Fibroblast of peridontal ligament (primary cell): ENCODE measurements around the gene CD93.

ENCODE experiments used
- DNase-seq: peaks from one replicate; pipeline ENCODE4 v3.0.0-alpha.2; 2010; ENCODE audit errors: extremely low read depth

Gene CD93, protein sequence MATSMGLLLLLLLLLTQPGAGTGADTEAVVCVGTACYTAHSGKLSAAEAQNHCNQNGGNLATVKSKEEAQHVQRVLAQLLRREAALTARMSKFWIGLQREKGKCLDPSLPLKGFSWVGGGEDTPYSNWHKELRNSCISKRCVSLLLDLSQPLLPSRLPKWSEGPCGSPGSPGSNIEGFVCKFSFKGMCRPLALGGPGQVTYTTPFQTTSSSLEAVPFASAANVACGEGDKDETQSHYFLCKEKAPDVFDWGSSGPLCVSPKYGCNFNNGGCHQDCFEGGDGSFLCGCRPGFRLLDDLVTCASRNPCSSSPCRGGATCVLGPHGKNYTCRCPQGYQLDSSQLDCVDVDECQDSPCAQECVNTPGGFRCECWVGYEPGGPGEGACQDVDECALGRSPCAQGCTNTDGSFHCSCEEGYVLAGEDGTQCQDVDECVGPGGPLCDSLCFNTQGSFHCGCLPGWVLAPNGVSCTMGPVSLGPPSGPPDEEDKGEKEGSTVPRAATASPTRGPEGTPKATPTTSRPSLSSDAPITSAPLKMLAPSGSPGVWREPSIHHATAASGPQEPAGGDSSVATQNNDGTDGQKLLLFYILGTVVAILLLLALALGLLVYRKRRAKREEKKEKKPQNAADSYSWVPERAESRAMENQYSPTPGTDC

GRCh38 chr20:23086056-23086566 is at the start of gene CD93:
CD93 (minus strand) TSS chr20:23086324; CDS start chr20:23086192, 132 bp downstream.
- DNase-seq: peak; percentile 11

DNA sequence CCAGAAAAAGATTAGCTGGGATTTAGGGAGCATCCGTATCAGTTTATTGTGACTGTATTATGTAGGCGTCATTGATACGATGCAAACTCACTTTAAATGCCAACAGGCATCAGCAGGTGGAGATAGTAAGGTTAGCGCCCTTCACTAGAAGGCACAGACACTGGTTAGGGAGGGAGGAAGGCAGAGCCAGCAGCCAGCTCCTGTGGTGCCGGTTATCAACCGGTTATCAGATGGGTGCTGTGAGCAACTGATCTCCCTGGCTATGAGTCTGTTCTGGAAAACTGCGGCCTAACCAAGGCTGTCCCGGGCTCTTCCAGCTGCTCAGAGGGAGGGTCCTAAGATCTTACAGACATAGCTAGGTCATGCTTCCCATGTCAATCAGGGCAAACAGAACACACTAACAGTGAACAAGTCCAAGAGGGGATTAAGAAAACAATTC is 47.5 kb upstream of the CD93 start:
- DNase-seq: no peak

DNA sequence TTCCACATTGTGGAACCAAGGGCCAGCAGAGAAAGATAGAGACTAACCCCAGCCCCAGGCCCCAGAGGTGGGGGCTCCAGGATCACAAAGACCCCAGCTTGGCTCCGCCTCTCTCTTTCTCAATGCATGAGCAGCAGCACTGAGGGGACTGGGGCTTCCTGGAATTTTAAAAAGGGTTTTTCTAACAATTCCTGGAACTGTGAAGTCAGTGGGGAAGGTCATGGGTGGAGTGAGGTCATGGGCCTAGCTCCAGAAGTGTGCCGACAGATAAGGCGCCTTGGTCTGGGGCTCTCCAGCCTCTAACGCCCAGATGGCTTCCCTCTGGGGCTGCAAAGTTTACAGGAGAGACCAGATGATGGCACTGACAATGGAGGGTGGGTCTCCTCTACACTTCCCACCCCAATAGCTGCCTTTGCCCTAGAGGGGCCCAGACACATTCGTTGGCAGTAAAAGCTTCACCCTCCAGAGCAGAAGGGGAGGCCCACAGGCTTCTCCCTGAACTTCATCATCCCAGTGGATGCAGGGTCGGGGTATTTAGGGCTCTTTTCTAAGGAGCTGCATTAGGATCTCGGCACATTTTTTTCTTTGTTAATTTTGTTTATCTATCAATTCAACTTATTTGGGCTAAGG is 46.9 kb upstream of the CD93 start:
- no peak for DNase-seq

DNA sequence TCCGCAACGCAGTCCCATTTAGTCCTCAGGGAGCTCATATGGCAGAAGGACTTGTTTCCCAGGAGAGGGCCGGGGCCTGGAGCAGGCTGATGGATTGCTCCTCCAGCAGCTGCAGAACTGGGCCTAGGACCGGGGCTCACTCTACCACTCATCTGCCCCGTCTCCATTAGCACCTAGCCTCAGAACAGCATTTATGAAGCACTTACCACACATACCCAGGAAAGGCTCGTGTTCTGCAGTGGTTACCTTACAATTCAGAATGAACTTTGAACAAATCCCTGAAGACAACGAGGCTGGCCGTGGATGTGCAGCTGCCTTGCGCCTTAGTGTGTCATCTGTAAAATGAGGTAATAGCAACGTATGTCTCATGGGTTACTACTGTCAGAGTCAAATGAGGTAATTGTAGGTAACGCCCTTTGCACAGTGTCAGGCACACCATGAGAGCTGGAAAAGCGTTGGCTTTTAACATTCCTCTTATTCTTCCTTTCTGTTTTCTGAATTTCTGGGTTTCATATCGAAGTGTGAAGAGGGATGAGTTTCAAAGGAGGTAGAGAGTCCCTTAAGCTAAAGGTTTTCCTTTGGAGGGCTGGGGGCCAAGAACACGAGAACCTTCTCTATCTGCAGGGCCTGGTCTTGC is 46.3 kb upstream of the CD93 start:
- no peak for DNase-seq

GRCh38 chr20:23131766-23132165 is 45.6 kb upstream of the CD93 start:
- no peak for DNase-seq

- no peak for DNase-seq
Measured at GRCh38 chr20:23130622-23131140, 44.6 kb upstream of the CD93 start.

DNA sequence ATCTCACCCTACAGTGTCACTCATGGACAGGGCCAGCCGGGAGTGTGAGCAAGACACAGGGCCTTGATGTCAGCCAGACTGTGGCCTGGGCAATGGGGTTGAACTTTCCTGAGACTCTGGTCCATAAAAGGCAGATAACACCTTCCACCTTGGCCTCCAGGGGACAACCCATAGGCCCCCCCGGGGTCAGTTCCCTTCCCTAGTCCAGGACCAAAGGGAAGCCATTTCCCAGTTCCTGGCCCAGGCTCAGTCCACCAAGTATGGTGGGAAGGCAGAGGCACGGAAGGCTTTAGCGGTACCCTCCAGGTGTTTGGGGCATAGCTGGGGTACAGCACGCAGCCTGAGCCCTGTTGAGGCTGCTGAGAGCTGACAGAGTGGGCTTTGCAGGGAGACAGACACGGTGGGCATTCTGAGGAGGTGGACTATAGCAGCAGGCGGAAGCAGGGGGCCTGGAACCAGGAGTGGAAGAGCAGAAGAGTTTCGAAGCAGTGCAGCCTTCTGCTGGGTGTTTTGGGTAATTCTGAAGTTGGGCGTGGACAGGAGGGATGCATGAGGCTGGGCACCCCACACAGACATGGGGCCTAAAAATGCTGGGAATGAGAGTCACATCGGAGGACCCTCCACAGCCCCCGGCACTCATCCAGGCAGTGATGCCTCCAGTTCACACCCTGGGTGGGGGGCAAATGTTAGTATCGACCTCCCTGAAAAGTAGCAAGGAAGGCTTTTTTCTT is 43.9 kb upstream of the CD93 start:
- no peak for DNase-seq

DNA sequence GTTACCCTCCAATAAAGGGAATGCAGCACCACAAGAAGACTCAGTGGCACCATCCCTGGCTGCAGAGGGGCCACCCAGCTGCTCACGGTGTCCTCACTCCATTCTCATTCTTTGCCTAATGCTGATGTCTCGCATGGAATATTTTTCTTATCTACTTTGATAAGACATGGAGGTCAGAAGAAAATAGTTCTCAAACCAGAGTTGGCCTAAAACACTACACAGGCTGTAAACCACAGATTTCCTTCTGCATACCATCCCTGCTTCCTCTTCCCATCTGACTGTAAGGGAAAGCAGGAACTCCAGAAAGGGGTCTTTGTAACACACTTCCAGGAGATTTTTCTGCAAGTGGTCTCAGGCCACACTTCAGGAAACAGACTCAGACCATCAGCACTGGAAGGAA is 43.1 kb upstream of the CD93 start:
- DNase-seq: no peak

- DNase-seq: no peak
Measured at GRCh38 chr20:23128461-23129125, 42.5 kb upstream of the CD93 start.

GRCh38 chr20:23127506-23128279 is 41.6 kb upstream of the CD93 start:
- DNase-seq: no peak

DNA sequence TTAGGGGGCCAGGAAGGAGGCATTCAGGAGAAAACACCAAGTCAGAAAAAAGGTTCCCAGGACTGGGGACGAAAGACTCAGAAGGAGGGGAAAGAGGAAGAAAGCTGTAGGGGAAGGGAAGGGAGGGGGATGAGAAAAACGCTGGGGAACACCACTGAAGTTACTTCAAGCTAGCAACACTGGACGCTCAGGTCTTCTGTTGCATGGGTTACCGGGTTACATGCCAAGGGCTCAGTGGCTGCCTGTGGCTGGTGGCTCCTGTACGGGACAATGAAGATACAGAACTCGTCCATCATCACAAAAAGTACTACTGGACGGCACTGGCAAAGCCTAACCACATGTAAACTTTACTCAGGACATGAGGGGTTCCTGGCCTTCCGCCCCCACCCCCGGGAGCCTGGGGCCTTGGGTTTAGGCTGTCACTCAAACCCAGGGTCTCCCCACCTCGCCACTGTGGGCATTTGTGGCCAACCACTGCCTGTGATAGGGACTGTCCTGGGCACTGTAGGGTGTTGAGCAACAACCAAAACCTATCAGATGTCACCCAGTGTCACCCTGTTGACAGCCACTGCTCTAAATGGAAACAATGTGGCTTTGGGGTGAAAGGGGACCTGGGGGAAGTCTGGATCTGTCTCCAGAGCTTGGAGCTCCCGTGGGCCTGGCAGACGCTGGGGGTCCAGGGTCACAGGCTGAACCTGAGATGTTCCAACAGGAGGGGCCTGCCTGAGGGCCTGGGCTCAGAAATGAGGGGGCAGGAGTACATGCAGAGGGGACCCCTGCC is 40.3 kb upstream of the CD93 start:
- no peak for DNase-seq

- DNase-seq: peak; percentile 50
Measured at GRCh38 chr20:23125625-23126191, 39.6 kb upstream of the CD93 start.

GRCh38 chr20:23125159-23125558 is 39.0 kb upstream of the CD93 start:
- no peak for DNase-seq

DNA sequence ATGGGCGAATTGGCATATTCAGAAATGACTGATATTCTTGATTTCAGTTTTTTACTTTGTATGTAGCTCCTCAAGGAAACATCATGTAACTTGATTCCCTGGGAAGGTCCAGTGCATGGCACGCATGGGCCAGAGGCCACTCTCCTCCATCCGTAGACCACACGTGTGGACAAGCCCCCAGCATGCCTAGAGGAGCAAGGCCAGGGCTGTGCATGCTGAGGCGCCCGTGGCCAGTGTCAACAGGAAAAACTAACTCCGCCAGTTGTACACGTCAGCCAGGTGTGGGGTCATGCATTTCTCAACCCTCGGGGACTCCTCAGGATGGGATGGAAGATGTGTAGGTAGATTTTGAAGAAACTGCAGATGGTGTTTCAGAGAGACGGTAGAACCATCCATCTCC is 37.8 kb upstream of the CD93 start:
- DNase-seq: no peak

- DNase-seq: no peak
Measured at GRCh38 chr20:23122796-23123655, 36.9 kb upstream of the CD93 start.

DNA sequence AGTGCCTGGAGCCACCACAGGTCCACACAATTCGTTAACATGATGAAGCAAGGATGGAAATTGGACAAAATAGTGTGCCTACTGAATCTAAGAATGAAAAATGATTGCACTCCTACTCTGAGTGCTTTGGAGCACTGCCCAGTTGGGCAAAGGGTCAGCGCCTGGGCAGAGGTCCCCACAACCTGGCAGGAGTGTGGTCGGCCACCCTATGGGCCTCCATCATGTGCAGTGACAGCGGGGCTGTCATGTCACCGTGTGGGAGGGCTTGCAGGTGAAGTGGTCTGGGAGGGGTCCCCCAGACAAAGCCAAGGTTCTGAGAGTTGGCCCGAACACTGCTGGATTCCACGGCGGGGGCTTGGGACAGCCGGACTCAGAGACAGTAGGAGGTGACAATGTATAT is 36.2 kb upstream of the CD93 start:
- no peak for DNase-seq

GRCh38 chr20:23121751-23122320 is 35.7 kb upstream of the CD93 start:
- DNase-seq: no peak
